HG02759 (cell line): ENCODE measurements around the gene C1orf159.

Experiments
- ATAC-seq: cut with Tn5 transposase; IDR thresholded peaks from one replicate; pipeline ENCODE4 v1.9.1; 2021; ENCODE audit warnings: mild to moderate bottlenecking, moderate library complexity; ENCODE audit not compliant: unreplicated experiment

Gene C1orf159

GRCh38 chr1:1040004-1040991 is 75.6 kb downstream of the C1orf159 start:
- peak; percentile 44 for ATAC-seq

DNA sequence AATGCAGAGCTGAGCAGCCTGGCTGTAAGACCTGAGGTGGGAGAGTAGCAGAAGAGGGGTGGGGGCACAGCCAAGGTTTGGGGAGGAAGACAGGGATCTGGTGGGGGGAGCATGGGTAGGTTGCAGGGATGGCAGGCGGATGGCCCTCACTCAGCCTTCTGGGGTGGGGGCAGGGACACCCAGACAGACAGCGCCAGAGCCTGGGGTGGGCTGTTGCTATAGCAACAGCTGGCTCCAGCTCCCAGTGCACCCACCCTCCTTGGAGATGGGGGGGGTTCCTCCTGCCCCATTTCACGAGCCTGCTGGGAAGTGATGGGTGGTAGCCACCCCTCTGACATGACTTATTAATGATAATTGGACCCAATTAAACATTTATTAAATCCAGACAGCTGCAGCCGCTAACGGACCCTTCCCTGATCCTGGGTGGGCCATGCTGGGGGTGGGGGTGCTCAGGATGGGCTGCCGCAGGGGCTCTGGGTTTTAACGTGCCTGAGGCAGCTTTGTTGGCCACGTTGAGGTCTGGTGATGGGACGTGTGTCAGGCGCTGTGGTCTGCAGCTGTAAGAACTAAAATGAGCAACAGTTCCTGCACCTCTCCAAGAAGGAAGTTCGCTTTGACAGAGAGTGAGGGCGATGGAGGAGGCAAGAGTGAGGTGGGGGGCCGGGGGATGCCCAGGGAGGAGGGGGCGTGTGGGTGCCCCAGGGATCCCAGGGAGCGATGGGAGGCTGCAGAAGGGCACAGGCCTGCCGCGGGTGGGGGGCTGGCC is 76.6 kb downstream of the C1orf159 start:
- ATAC-seq: no peak

GRCh38 chr1:1038694-1039093 is 77.2 kb downstream of the C1orf159 start:
- peak; percentile 52 for ATAC-seq

DNA sequence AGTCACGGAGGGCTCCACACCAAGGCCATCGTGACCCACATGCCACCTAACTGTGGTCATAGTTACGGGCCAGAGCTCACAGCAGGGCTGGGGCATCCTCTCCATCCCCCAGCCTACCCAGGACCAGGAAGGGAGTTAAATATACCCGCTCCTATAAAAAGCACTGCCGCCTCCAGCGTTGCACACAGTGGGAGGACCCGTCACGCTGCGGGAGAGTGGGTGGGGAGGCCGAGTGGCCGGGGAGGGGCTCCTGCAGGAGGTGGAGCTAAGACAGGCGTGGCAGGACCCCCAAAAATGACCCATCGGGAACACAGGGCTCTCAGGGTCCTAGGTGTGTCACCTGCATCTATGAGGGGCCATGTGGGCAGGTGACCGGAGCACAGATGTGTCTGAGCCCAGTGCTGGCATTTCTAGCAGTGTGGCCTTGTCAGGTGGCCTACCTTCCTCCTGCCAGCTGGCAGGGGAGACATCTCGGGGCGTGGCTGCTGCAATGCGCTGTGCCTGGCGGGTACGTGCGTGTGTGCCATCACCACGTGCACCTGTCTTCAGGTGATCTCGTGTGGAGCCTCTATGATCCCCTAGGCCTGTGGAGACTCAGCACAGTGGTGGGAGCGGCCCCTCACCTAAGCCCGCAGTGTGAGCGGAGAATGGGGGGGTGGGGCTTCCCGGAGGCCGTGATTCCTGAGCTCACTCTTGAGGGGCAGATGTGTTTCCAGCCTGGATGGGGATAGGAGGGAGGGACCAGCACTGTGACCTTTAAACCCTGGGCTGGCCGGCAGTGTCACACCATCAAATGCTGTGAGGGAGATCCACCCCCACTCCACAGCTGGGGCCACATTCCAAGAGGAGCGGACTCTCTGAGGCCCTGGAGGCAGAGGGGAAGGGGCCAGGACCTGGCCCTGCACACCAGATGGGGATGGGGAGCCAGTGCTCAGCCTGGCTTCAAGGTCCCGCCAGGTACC is 78.2 kb downstream of the C1orf159 start:
- no peak for ATAC-seq

DNA sequence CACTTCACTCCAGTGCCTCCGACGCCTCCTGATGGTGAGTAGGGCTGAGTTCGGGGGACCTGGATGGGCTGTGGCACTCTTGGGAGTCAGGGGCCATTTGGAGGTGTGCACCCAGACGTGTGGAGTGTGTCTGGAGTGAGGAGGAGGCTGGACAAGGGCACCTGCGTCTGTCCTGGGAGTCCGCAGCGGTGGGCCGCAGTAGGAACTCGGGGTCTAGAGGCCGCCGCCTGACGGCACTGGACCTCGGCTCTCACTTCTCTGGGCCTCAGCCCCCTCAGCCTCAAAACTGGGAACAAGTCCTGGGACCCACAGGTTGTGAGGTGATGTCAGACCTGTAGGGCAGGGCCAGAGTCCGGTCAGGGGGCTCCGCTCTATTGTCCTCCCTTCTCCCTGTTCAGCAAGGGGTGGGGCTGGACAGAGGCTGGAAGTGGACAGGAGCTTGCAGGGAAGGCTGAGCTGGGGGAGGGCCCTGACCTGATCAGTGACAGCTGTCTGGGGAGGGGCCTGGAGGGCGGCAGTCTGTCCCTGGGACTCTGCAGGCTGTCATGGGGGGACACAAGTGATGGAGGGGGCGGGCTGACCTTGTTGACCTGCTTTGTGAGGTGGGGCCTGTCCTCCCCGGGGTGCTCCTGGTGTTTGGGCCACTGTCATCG is 80.5 kb downstream of the C1orf159 start:
- no peak for ATAC-seq

GRCh38 chr1:1034439-1034781 is 81.5 kb downstream of the C1orf159 start:
- no peak for ATAC-seq

DNA sequence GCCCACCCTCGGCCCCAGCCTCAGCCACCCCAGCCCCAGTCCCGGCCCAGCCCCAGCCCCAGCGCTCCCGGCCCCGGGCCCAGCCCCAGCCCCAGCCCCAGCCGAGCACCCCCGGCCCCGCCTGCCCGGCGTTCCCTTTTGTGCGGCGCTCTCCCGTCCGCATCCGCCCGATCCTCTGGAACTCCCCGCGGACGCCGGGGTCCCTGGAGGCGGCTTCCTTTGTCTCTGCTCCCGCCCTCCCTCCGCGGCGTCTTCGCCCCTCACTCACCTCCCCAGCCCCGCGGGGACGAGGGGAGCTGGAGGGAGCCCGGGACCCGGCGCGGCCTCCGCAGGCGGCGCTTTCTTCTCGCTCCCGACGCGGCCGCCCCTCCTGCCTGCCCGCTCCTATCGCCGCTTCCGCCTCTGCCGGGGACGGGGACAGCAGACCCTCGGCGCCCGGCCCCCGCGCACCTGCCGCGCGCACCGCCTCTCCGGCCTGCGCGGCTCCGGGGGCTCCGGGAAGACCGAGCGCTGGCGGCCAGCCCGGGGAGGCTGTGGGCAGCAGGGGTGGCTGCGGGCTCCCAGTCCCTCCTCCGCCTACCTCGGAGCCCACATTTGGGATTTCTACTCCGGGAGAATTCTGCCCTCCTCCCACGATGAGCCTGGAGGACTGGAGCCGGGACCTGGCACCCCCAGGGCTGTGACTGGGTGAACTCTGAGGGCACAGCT is 82.0 kb downstream of the C1orf159 start:
- ATAC-seq: no peak

- ATAC-seq: peak; percentile 85
Observed at GRCh38 chr1:1033009-1033587, 82.8 kb downstream of the C1orf159 start.

DNA sequence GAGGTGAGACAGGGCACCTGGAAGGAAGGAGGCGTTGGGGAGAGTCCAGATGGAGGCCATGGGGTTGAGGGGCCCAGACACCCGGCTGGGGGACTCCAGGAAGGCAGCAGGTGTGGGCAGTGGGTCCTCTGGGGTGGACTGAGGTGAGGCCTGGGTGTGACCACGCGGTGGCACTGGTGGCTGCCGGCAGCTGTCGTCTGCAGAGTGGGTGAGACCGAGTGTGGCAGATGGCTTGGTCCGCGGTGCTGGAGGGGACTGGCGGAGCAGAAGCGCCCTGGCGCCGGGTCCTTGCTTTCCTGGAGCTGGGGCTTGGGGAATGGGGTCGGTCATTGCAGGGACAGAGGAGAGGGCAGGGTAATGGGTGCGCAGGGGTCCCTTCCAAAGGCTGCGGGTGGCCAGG is 83.5 kb downstream of the C1orf159 start:
- ATAC-seq: peak; percentile 2
